Measurements from ENCODE around the gene CFAP210. TPM values are rescaled to one million over a fixed set of nuclear protein-coding genes. Genes with fewer than 3 reads are reported as not detected.

The CFAP210 gene
- total and polyA plus RNA-seq, 9 of the 15 experiments (the other 6 are each of a cell fraction or from before 2014, with no cell fraction given): 0.75 to 3.6 (median 1.3) TPM

DNA sequence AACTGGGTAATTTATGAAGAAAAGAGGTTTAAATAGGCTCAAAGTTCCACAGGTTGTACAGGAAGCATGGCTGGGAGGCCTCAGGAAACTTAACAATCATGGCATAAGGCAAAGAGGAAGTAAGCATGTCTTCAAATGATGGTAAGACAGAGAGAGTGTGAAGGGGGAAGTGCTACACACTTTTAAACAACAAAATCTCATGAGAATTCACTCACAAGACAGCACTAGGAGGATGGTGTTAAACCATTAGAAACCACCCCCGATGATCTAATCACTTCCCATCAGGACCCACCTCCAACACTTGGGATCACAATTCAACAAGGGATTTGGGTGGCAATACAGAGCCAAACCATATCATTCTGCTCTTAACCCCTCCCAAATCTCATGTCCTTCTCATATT is 34.9 kb downstream of the CFAP210 start (continued):
- TF ChIP-seq ZNF592 (IDR thresholded peaks at IDR 0.05) (peak; percentile 64; the same call in 1 of the 2 replicates), RAD21 (CRISPR knock-in tag; conservative IDR thresholded peaks at IDR 0.05 in 1 of 2, IDR thresholded peaks at IDR 0.05 in 1 of 2) (peak in 1 of 2 experiments; percentile 19; a peak in 1 of 4 replicates), IRF2 (CRISPR knock-in tag; IDR thresholded peaks at IDR 0.05) (no peak), ZFX (CRISPR knock-in tag; IDR thresholded peaks at IDR 0.05) (no peak), NCOA6 (IDR thresholded peaks at IDR 0.05) (no peak), HSF4 (CRISPR knock-in tag; IDR thresholded peaks at IDR 0.05; ENCODE audit: borderline replicate concordance) (no peak), ZC3H8 (IDR thresholded peaks at IDR 0.05) (no peak), NCOA1 (IDR thresholded peaks at IDR 0.05; ENCODE audit: low read depth) (no peak), ELF4 (CRISPR knock-in tag; IDR thresholded peaks at IDR 0.05) (0 out of 2 replicates have a peak, but pooled peaks have one; percentile 68), MCM2 (IDR thresholded peaks at IDR 0.05; ENCODE audit: low read depth) (no peak)
- TF ChIP-seq, protein P1, sequence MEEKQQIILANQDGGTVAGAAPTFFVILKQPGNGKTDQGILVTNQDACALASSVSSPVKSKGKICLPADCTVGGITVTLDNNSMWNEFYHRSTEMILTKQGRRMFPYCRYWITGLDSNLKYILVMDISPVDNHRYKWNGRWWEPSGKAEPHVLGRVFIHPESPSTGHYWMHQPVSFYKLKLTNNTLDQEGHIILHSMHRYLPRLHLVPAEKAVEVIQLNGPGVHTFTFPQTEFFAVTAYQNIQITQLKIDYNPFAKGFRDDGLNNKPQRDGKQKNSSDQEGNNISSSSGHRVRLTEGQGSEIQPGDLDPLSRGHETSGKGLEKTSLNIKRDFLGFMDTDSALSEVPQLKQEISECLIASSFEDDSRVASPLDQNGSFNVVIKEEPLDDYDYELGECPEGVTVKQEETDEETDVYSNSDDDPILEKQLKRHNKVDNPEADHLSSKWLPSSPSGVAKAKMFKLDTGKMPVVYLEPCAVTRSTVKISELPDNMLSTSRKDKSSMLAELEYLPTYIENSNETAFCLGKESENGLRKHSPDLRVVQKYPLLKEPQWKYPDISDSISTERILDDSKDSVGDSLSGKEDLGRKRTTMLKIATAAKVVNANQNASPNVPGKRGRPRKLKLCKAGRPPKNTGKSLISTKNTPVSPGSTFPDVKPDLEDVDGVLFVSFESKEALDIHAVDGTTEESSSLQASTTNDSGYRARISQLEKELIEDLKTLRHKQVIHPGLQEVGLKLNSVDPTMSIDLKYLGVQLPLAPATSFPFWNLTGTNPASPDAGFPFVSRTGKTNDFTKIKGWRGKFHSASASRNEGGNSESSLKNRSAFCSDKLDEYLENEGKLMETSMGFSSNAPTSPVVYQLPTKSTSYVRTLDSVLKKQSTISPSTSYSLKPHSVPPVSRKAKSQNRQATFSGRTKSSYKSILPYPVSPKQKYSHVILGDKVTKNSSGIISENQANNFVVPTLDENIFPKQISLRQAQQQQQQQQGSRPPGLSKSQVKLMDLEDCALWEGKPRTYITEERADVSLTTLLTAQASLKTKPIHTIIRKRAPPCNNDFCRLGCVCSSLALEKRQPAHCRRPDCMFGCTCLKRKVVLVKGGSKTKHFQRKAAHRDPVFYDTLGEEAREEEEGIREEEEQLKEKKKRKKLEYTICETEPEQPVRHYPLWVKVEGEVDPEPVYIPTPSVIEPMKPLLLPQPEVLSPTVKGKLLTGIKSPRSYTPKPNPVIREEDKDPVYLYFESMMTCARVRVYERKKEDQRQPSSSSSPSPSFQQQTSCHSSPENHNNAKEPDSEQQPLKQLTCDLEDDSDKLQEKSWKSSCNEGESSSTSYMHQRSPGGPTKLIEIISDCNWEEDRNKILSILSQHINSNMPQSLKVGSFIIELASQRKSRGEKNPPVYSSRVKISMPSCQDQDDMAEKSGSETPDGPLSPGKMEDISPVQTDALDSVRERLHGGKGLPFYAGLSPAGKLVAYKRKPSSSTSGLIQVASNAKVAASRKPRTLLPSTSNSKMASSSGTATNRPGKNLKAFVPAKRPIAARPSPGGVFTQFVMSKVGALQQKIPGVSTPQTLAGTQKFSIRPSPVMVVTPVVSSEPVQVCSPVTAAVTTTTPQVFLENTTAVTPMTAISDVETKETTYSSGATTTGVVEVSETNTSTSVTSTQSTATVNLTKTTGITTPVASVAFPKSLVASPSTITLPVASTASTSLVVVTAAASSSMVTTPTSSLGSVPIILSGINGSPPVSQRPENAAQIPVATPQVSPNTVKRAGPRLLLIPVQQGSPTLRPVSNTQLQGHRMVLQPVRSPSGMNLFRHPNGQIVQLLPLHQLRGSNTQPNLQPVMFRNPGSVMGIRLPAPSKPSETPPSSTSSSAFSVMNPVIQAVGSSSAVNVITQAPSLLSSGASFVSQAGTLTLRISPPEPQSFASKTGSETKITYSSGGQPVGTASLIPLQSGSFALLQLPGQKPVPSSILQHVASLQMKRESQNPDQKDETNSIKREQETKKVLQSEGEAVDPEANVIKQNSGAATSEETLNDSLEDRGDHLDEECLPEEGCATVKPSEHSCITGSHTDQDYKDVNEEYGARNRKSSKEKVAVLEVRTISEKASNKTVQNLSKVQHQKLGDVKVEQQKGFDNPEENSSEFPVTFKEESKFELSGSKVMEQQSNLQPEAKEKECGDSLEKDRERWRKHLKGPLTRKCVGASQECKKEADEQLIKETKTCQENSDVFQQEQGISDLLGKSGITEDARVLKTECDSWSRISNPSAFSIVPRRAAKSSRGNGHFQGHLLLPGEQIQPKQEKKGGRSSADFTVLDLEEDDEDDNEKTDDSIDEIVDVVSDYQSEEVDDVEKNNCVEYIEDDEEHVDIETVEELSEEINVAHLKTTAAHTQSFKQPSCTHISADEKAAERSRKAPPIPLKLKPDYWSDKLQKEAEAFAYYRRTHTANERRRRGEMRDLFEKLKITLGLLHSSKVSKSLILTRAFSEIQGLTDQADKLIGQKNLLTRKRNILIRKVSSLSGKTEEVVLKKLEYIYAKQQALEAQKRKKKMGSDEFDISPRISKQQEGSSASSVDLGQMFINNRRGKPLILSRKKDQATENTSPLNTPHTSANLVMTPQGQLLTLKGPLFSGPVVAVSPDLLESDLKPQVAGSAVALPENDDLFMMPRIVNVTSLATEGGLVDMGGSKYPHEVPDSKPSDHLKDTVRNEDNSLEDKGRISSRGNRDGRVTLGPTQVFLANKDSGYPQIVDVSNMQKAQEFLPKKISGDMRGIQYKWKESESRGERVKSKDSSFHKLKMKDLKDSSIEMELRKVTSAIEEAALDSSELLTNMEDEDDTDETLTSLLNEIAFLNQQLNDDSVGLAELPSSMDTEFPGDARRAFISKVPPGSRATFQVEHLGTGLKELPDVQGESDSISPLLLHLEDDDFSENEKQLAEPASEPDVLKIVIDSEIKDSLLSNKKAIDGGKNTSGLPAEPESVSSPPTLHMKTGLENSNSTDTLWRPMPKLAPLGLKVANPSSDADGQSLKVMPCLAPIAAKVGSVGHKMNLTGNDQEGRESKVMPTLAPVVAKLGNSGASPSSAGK (IDR thresholded peaks at IDR 0.05): peak; percentile 71
